OCI-LY1 (cell line): ENCODE data around the gene BHLHA9.

Experiments used
- H2AFZ ChIP-seq: fragments of 200-600 bp; sonication (generic), shearing (Covaris generic); 2 replicates; pipeline ENCODE4 v1.6.0; 2014; ENCODE audit warnings: antibody characterized with exemption, mild to moderate bottlenecking, low read length
- H3F3A ChIP-seq: fragments of 200-600 bp; sonication (generic), shearing (Covaris generic); 2 replicates; pipeline ENCODE4 v1.6.0; 2014; ENCODE audit warnings: mild to moderate bottlenecking, antibody characterized with exemption, low read length, moderate library complexity; ENCODE audit not compliant: insufficient read depth
- H3K27ac ChIP-seq: fragments of 200-600 bp; sonication (generic); 2 replicates; pipeline ENCODE4 v1.5.1; 2014; ENCODE audit warnings: low read length, mixed run types, mild to moderate bottlenecking, low read depth; ENCODE audit not compliant: poor library complexity, severe bottlenecking
- H3K27me3 ChIP-seq: fragments of 200-600 bp; sonication (generic); 2 replicates; pipeline ENCODE4 v1.6.0; 2014; ENCODE audit warnings: antibody characterized with exemption, mild to moderate bottlenecking, low read length, moderate library complexity; ENCODE audit not compliant: insufficient read depth
- H3K36me3 ChIP-seq: fragments of 200-600 bp; sonication (generic); 2 replicates; pipeline ENCODE4 v1.6.1; 2014; ENCODE audit warnings: mild to moderate bottlenecking, antibody characterized with exemption, low read length, moderate library complexity, mixed read lengths; ENCODE audit not compliant: insufficient read depth
- H3K4me1 ChIP-seq: fragments of 200-600 bp; sonication (generic); 2 replicates; pipeline ENCODE4 v1.5.1; 2014; ENCODE audit warnings: mild to moderate bottlenecking, low read length, moderate library complexity; ENCODE audit not compliant: insufficient read depth, severe bottlenecking
- H3K4me2 ChIP-seq: fragments of 200-600 bp; sonication (generic), shearing (Covaris generic); 2 replicates; pipeline ENCODE4 v1.6.1; 2014; ENCODE audit warnings: low read length
- H3K4me3 ChIP-seq: fragments of 200-600 bp; sonication (generic); 2 replicates; pipeline ENCODE4 v1.5.1; 2014; ENCODE audit warnings: low read length, low read depth, mild to moderate bottlenecking, mixed read lengths; ENCODE audit not compliant: poor library complexity, severe bottlenecking
- H3K79me2 ChIP-seq: fragments of 200-600 bp; shearing (Covaris generic); 2 replicates; pipeline ENCODE4 v1.6.1; 2016; ENCODE audit warnings: mixed run types, low read length, mixed read lengths; ENCODE audit not compliant: insufficient read depth
- H3K9ac ChIP-seq: fragments of 200-600 bp; sonication (generic), shearing (Covaris generic); 2 replicates; pipeline ENCODE4 v1.6.1; 2014; ENCODE audit warnings: mild to moderate bottlenecking, low read length, mixed read lengths
- H3K9me2 ChIP-seq: fragments of 200-600 bp; sonication (generic), shearing (Covaris generic); 2 replicates; pipeline ENCODE4 v1.6.1; 2014; ENCODE audit warnings: low read depth, mild to moderate bottlenecking, low read length, mixed read lengths
- H3K9me3 ChIP-seq: fragments of 200-600 bp; shearing (Covaris generic); 2 replicates; pipeline ENCODE4 v1.6.1; 2014; ENCODE audit warnings: low read length, mixed read lengths
- H4K20me1 ChIP-seq: fragments of 200-600 bp; sonication (generic), shearing (Covaris generic); 2 replicates; pipeline ENCODE4 v1.6.0; 2016; ENCODE audit warnings: mild to moderate bottlenecking, low read length; ENCODE audit not compliant: insufficient read depth
- CTCF ChIP-seq: fragments of 200-600 bp; sonication (generic), shearing (Covaris generic); IDR thresholded peaks from 2 replicates; pipeline ENCODE4 v1.5.1; 2017; ENCODE audit warnings: mild to moderate bottlenecking, antibody characterized with exemption, low read length, moderate library complexity, mixed read lengths
- EZH2 ChIP-seq: fragments of 200-600 bp; sonication (generic), shearing (Covaris generic); IDR thresholded peaks from 2 replicates; pipeline ENCODE4 v1.8.0; 2017; ENCODE audit warnings: borderline replicate concordance, mixed run types, mild to moderate bottlenecking, antibody characterized with exemption, low read length, moderate library complexity, mixed read lengths

BHLHA9 gene

GRCh38 chr17:1232331-1232730 lies 37.9 kb upstream of the BHLHA9 start:
- H2AFZ ChIP-seq = no peak overlapping the region
- no peaks in the 10 kb centered on the region for H3K9me3 ChIP-seq
- H3K4me3 ChIP-seq = no peak overlapping the region
- no peaks in the 10 kb centered on the region for H3K9me2 ChIP-seq
- no peak overlapping the region for H3K27ac ChIP-seq
- TF ChIP-seq CTCF (no peak), EZH2 (no peak)
- H3K4me2 ChIP-seq = no peak overlapping the region
- H3F3A ChIP-seq = no peaks in the 10 kb centered on the region
- peaks cover 8% of the 10 kb centered on the region; the same call in 1 of the 2 replicates for H3K79me2 ChIP-seq
- H4K20me1 ChIP-seq = no peaks in the 10 kb centered on the region
- H3K9ac ChIP-seq = no peak overlapping the region
- peaks cover 15% of the 10 kb centered on the region for H3K4me1 ChIP-seq
- H3K36me3 ChIP-seq = peaks cover 5% of the 10 kb centered on the region
- H3K27me3 ChIP-seq = peaks cover 9% of the 10 kb centered on the region; the same call in 1 of the 2 replicates

GRCh38 chr17:1232786-1233185 lies 37.5 kb upstream of the BHLHA9 start:
- TF ChIP-seq CTCF (no peak), EZH2 (no peak)
- Histone ChIP-seq H4K20me1 (no peaks in the 10 kb centered on the region), H3K9me2 (no peaks in the 10 kb centered on the region), H3K4me2 (no peak overlapping the region), H3K27me3 (peaks cover 9% of the 10 kb centered on the region; the same call in 1 of the 2 replicates), H3F3A (no peaks in the 10 kb centered on the region), H3K9me3 (no peaks in the 10 kb centered on the region), H2AFZ (no peak overlapping the region), H3K9ac (no peak overlapping the region), H3K4me1 (peaks cover 12% of the 10 kb centered on the region), H3K4me3 (no peak overlapping the region), H3K27ac (no peak overlapping the region), H3K36me3 (peaks cover under 1% of the 10 kb centered on the region), H3K79me2 (peaks cover 4% of the 10 kb centered on the region; the same call in 1 of the 2 replicates)

GRCh38 chr17:1234455-1234854 lies 35.8 kb upstream of the BHLHA9 start:
- no peaks in the 10 kb centered on the region for H3K9me2 ChIP-seq
- TF ChIP-seq CTCF (no peak), EZH2 (no peak)
- no peak overlapping the region for H3K9ac ChIP-seq
- no peaks in the 10 kb centered on the region; the same call in 1 of the 2 replicates for H3K36me3 ChIP-seq
- H3K4me3 ChIP-seq = no peak overlapping the region
- no peak overlapping the region for H3K27ac ChIP-seq
- no peaks in the 10 kb centered on the region for H3K79me2 ChIP-seq
- no peaks in the 10 kb centered on the region for H3K9me3 ChIP-seq
- no peaks in the 10 kb centered on the region for H4K20me1 ChIP-seq
- peaks cover 9% of the 10 kb centered on the region; the same call in 1 of the 2 replicates for H3K27me3 ChIP-seq
- no peak overlapping the region for H2AFZ ChIP-seq
- H3K4me1 ChIP-seq = peaks cover 7% of the 10 kb centered on the region
- no peaks in the 10 kb centered on the region for H3F3A ChIP-seq
- H3K4me2 ChIP-seq = no peak overlapping the region
